Gastrocnemius medialis (tissue), 4 donors: ENCODE results near the gene SLC35E2B. TPM values are rescaled to one million over a fixed set of nuclear protein-coding genes. Genes with fewer than 3 reads are reported as not detected.
"Not testable (repeated sequence)": the region's sequence is repeated elsewhere in the genome, so short reads cannot be mapped to it uniquely, and the experiment has no call there.

Experiments
- ATAC-seq, 2 donors: fragments of 150-250 bp; one replicate each; pipeline ENCODE4 v1.9.1; 2016
- DNase-seq, 2 donors: peaks; one replicate each; pipeline ENCODE4 v3.0.0-alpha.2; 2019
- H3K27ac ChIP-seq, 4 donors: fragments of 200-600 bp; sonication (generic); 1 replicate in 1 of 4; 2 replicates in 3 of 4; pipeline ENCODE4 v1.5.1; 2016 to 2018; ENCODE audit warnings: mild to moderate bottlenecking in 2 of 4, moderate library complexity in 1 of 4
- H3K27me3 ChIP-seq, 3 donors: fragments of 200-600 bp; sonication (generic) in 2 of 3; 1 replicate in 1 of 3; 2 replicates in 2 of 3; pipeline versions ENCODE4 v1.5.1 to v1.6.0; 2016 to 2019; ENCODE audit warnings: mild to moderate bottlenecking in 1 of 3, moderate library complexity in 1 of 3
- H3K36me3 ChIP-seq, 2 donors: fragments of 200-600 bp; sonication (generic) in 1 of 2; one replicate each; pipeline ENCODE4 v1.5.1; 2017 to 2018
- H3K4me1 ChIP-seq, 2 donors: fragments of 200-600 bp; sonication (generic) in 1 of 2; one replicate each; pipeline ENCODE4 v1.5.1; 2016 to 2017; ENCODE audit warnings: mild to moderate bottlenecking in 2 of 2
- H3K4me3 ChIP-seq, 4 donors: fragments of 200-600 bp; sonication (generic) in 3 of 4; 1 replicate in 1 of 4; 2 replicates in 3 of 4; pipeline ENCODE4 v1.5.1; 2016 to 2019; ENCODE audit warnings: mild to moderate bottlenecking in 2 of 4
- H3K9me3 ChIP-seq, 3 donors: fragments of 200-600 bp; sonication (generic) in 2 of 3; 1 replicate in 1 of 3; 2 replicates in 2 of 3; pipeline ENCODE4 v1.5.1; 2016 to 2019
- POLR2A ChIP-seq, 2 donors: fragments of 450-650 bp; IDR thresholded peaks; one replicate each; pipeline ENCODE4 v1.6.1; 2017; ENCODE audit warnings: antibody characterized with exemption in 2 of 2, mild to moderate bottlenecking in 2 of 2, moderate library complexity in 2 of 2
- in situ Hi-C, 4 donors: fragments of 200-750 bp; cut with MboI; loops; one replicate each; pipeline versions ENCODE4 v1.15.0 to v1.8.0; 2017; ENCODE audit warnings: low sequenced_read_pairs in 4 of 4
- intact Hi-C: fragments of 100-400 bp; cut with DNase I; formaldehyde crosslinking; loops from one replicate; pipeline ENCODE4 v1.15.1; 2023; ENCODE audit warnings: low total_unique reads
- total RNA-seq, 4 donors: library from RNA; depleted of rRNA; stranded (reverse); fragments of >200 nt; gene quantifications; one replicate each; pipeline versions ENCODE4 v1.1.0 to v1.2.3, GENCODE V29; 2016
- TF ChIP-seq, protein P1 (sequence below), 5 experiments: fragments of 450-650 bp in 3 of 5; fragments of 200-600 bp in 2 of 5; sonication (generic) in 2 of 5; IDR thresholded peaks in 4 of 5; conservative IDR thresholded peaks in 1 of 5; 1 replicate in 4 of 5; 2 replicates in 1 of 5; pipeline ENCODE4 v1.5.1; 2016 to 2019; ENCODE audit warnings: antibody characterized with exemption in 5 of 5, mild to moderate bottlenecking in 3 of 5, moderate library complexity in 3 of 5

SLC35E2B gene
- total RNA-seq, 4 donors from 2014 or later = 13.5 to 21.8 (median 15.2) TPM

DNA sequence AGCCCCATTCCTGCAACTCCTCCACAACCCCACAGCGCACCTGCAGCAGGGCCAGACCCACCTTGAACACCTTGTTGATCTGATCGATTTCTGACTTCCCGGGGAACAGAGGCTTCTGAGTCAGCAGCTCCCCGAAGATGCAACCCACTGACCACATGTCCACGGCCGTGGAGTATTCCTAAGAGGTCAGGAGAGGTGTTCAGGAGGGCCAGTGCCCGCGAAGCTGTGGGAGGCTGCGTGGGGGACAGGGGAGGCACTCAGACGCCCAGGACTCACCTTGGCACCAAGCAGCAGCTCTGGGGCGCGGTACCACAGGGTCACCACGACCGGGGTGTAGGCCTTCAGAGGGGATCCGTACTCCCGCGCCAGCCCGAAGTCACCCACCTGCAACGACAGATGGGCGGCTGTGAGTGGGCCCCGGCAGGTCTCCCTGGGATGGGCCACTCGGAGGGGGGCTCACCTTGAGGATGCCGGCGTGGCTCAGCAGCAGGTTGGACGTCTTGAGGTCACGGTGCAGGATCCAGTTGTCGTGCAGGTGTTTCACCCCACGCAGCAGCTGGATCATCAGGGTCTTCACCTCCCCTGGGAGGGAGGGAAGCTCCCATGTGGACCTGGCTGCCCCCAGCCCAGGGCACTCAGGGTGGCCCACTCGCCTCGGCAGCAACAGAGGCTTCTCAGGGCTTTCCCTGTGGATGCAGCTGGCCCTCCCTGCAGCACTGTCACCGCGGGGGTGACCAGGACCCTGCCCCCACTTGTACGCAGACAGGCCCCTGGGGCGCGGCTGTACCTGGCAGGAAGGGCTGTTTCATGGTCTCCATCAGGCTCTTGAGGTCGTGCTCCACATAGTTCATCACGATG is 55.7 kb downstream of the SLC35E2B start:
- H3K9me3 ChIP-seq, H3K27me3 ChIP-seq, DNase-seq, intact Hi-C loops, H3K4me3 ChIP-seq, H3K4me1 ChIP-seq, H3K27ac ChIP-seq, in situ Hi-C loops, ATAC-seq: not testable (repeated sequence)
- H3K36me3 ChIP-seq = peaks cover 0 to 29% of the 10 kb centered on the region in 2 donors

DNA sequence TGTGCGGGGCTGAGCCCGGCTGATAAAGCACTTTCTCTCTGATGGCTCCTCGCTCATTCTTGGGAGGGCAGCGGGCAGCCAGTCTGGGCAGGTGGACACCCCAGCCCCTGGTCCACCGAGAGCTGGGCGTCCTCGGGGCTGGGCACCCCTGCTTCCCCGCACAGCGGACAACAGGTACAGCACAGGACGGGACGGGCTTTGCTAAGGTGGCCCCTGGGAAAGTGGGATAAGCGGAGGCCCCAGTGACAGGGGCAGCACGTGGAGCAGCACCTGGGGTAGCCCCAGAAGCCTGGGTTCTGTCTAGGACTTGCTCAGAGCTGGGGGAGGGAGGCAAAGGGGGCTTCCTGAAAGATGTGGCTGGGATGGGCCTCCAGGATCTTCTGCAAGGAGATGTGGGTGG is 58.0 kb downstream of the SLC35E2B start:
- intact Hi-C loops, H3K9me3 ChIP-seq, H3K4me3 ChIP-seq, H3K27ac ChIP-seq, H3K4me1 ChIP-seq, H3K27me3 ChIP-seq, in situ Hi-C loops, ATAC-seq, DNase-seq: not testable (repeated sequence)
- peaks cover 0 to 23% of the 10 kb centered on the region in 2 donors for H3K36me3 ChIP-seq

DNA sequence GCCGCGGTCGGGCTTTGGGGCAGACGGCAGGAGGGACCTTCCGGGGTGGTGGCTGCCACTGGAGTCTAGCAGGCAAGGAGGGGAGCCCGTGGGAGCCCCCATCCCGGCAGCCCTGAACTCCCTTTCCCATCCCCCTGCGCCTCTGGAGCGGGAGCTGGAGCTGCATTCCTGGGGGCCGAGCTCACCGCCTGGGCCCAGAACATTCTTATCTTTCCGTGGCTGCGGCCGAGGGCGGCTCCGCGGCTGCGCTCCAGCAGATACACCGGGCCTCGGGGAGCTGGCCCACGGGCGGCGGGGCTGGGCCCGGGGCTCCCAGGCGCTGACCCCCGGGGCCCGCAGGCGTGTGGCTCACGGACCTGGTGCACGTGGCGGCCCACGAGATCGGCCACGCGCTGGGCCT is 59.2 kb downstream of the SLC35E2B start:
- H3K4me1 ChIP-seq, H3K27me3 ChIP-seq, H3K4me3 ChIP-seq, DNase-seq, ATAC-seq, H3K9me3 ChIP-seq, H3K27ac ChIP-seq, intact Hi-C loops, in situ Hi-C loops: not testable (repeated sequence)
- H3K36me3 ChIP-seq = peaks cover 0 to 20% of the 10 kb centered on the region in 2 donors

- no peak for DNase-seq
Observed at GRCh38 chr1:1631782-1632420, 60.7 kb downstream of the SLC35E2B start, which contains the start of gene MMP23B. Gene MMP23B (plus strand): TSS chr1:1632173. CDS start chr1:1632219, 46 bp downstream.

DNA sequence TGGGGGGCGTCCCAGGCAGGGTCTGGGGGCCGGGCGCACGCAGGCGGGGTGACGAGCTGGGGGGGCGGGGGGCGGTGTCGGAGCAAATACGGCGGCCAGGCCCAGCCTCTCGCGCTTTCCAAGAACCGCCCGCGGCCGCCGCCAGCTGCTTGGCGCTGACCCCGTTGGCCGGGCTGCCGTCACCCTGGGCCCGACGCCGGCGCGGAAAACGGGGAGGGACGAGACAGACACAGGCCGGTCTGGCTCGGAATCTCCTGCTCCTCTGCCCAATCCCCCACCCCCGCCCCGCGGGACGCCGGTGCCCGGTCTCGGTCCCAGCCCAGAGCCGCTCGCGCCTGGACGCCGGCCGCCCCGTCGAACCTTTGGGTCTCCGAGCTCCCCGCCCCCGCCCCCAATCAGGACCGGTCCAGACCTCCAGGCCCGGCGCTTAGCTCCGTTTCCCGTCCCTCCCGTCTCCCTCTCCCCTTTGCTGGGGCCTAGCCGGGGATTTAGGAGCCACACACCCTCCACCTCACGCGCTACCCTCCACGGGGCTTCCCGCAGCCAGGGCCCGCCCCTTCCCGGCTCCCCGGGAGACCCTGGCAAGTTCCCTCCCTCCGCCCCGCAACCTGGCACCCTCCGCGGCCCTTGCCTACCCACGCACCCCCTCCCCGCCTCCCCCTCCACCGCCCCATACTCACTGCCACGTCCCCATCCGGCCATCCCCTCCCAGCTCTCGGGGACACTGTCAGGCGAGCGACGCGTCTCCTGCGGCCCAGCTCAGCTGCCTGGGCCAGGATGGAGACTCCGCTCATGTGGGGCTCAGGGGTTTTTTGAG is 61.4 kb downstream of the SLC35E2B start:
- intact Hi-C loops = no loop called here
- Histone ChIP-seq H3K9me3 (no peaks in the 10 kb centered on the region), H3K36me3 (peaks cover 0 to 13% of the 10 kb centered on the region in 2 donors), H3K27ac (peak overlapping the region in 3 of 4 donors; percentile 34 to 39 (median 39)), H3K4me3 (peak overlapping the region; percentile 15 to 40 (median 26)), H3K4me1 (peaks cover 0 to 5% of the 10 kb centered on the region in 2 donors), H3K27me3 (peaks cover 0 to 7% (median 3%) of the 10 kb centered on the region in 3 donors)
- peak in 1 of 2 donors; percentile 60 for DNase-seq
- TF ChIP-seq, protein P1, sequence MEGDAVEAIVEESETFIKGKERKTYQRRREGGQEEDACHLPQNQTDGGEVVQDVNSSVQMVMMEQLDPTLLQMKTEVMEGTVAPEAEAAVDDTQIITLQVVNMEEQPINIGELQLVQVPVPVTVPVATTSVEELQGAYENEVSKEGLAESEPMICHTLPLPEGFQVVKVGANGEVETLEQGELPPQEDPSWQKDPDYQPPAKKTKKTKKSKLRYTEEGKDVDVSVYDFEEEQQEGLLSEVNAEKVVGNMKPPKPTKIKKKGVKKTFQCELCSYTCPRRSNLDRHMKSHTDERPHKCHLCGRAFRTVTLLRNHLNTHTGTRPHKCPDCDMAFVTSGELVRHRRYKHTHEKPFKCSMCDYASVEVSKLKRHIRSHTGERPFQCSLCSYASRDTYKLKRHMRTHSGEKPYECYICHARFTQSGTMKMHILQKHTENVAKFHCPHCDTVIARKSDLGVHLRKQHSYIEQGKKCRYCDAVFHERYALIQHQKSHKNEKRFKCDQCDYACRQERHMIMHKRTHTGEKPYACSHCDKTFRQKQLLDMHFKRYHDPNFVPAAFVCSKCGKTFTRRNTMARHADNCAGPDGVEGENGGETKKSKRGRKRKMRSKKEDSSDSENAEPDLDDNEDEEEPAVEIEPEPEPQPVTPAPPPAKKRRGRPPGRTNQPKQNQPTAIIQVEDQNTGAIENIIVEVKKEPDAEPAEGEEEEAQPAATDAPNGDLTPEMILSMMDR (IDR thresholded peaks at IDR 0.05 in 4 of 5, conservative IDR thresholded peaks at IDR 0.05 in 1 of 5) = no peak
- TF ChIP-seq POLR2A (IDR thresholded peaks at IDR 0.05) = no peak
- ATAC-seq = peak; percentile 56 to 61
- in situ Hi-C loops = no loop called here

More at GRCh38 chr1:1631782-1632420, 60.7 kb downstream of the SLC35E2B start, which contains the start of gene MMP23B:
- Histone ChIP-seq H3K36me3 (peaks cover 0 to 19% of the 10 kb centered on the region in 2 donors), H3K9me3 (no peaks in the 10 kb centered on the region), H3K27me3 (peaks cover 0 to 7% (median 3%) of the 10 kb centered on the region in 3 donors), H3K4me1 (peaks cover 0 to 5% of the 10 kb centered on the region in 2 donors), H3K27ac (peak within 1 kb of the TSS in 3 of 4 donors; percentile 34 to 39 (median 39)), H3K4me3 (peak within 1 kb of the TSS; percentile 15 to 40 (median 26))
- ATAC-seq = no peak
- in situ Hi-C loops = no loop called here
- intact Hi-C loops = no loop called here
- no peak for TF ChIP-seq POLR2A (IDR thresholded peaks at IDR 0.05)
- TF ChIP-seq, protein P1 (IDR thresholded peaks at IDR 0.05 in 4 of 5, conservative IDR thresholded peaks at IDR 0.05 in 1 of 5) = no peak
